ENCODE results near the gene NUAK1. TPM values are rescaled to one million over a fixed set of nuclear protein-coding genes. Genes with fewer than 3 reads are reported as not detected.

The NUAK1 gene
- polyA plus RNA-seq, 1 donor from 2014 or later, result 8.3 TPM

DNA sequence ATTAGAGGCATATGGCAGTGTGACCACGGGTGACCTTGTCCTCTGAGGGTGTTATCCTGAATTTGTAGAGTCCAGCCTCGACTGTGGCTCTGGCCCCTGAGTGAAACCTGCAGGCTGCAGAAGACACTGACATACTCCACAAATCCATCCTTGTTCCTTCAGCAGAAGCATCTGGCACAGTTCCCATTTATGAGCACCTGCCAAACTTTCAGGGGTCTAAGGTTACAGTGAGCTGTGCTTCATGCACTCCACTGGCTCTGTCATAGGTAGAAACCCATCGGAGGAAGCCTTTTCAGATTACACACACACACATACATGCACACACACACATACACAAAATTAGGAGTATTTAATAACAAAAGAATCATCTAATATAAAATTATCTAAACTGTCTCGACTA lies 13.6 kb upstream of the NUAK1 start:
- H4K20me1 ChIP-seq (ENCODE audit: insufficient read depth), result no peaks in the 10 kb centered on the region
- H3K4me3 ChIP-seq (ENCODE audit: low read length), result no peak overlapping the region
- H3K79me2 ChIP-seq (replicated peaks; ENCODE audit: insufficient read depth, low read length), result no peaks in the 10 kb centered on the region
- H3K9ac ChIP-seq (ENCODE audit: low read length), result no peak overlapping the region
- no peaks in the 10 kb centered on the region for H3F3A ChIP-seq (ENCODE audit: insufficient read depth, low read length, poor library complexity, severe bottlenecking)
- no peak overlapping the region for H3K4me2 ChIP-seq (ENCODE audit: low read length)
- H3K9me3 ChIP-seq (ENCODE audit: low read length), result no peaks in the 10 kb centered on the region
- TF ChIP-seq EP300 (conservative IDR thresholded peaks at IDR 0.05; ENCODE audit: poor library complexity, severe bottlenecking) (no peak), RAD21 (conservative IDR thresholded peaks at IDR 0.05) (no peak), MXI1 (conservative IDR thresholded peaks at IDR 0.05; ENCODE audit: poor library complexity, severe bottlenecking) (no peak), EZH2 (IDR thresholded peaks at IDR 0.05; ENCODE audit: borderline replicate concordance, insufficient read depth, low read length, poor library complexity, severe bottlenecking) (no peak)
- TF ChIP-seq, protein P1, sequence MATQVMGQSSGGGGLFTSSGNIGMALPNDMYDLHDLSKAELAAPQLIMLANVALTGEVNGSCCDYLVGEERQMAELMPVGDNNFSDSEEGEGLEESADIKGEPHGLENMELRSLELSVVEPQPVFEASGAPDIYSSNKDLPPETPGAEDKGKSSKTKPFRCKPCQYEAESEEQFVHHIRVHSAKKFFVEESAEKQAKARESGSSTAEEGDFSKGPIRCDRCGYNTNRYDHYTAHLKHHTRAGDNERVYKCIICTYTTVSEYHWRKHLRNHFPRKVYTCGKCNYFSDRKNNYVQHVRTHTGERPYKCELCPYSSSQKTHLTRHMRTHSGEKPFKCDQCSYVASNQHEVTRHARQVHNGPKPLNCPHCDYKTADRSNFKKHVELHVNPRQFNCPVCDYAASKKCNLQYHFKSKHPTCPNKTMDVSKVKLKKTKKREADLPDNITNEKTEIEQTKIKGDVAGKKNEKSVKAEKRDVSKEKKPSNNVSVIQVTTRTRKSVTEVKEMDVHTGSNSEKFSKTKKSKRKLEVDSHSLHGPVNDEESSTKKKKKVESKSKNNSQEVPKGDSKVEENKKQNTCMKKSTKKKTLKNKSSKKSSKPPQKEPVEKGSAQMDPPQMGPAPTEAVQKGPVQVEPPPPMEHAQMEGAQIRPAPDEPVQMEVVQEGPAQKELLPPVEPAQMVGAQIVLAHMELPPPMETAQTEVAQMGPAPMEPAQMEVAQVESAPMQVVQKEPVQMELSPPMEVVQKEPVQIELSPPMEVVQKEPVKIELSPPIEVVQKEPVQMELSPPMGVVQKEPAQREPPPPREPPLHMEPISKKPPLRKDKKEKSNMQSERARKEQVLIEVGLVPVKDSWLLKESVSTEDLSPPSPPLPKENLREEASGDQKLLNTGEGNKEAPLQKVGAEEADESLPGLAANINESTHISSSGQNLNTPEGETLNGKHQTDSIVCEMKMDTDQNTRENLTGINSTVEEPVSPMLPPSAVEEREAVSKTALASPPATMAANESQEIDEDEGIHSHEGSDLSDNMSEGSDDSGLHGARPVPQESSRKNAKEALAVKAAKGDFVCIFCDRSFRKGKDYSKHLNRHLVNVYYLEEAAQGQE (IDR thresholded peaks at IDR 0.05; ENCODE audit: borderline replicate concordance), result no peak
- H3K27me3 ChIP-seq (ENCODE audit: insufficient read depth, low read depth, low read length), result no peaks in the 10 kb centered on the region
- H2AFZ ChIP-seq (ENCODE audit: low read depth, low read length), result no peak overlapping the region
- no peak overlapping the region for H3K27ac ChIP-seq (ENCODE audit: low read length)
- H3K9me2 ChIP-seq (ENCODE audit: insufficient read depth, low read length), result no peaks in the 10 kb centered on the region
- H3K36me3 ChIP-seq (ENCODE audit: insufficient read depth, low read length), result no peaks in the 10 kb centered on the region

DNA sequence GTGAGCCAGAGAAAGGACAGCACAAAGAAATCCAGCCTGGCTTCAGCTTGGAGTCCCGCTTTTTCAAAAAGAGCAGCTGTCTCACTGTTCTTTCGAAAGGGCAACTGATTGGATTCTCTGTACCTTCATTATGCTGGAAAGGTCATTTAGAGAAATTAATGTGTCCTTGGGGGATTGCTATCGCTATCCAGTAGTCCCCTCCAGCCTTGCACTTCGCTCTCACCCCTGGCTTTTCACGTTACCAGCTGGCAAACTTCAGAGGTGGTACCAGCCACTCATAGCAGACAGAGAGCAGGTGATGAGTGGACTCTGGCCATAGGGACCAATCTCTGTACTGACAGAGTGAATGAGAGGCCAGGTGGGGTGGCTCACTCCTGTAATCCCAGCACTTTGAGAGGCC lies 11.8 kb upstream of the NUAK1 start:
- H3K27me3 ChIP-seq (ENCODE audit: insufficient read depth, low read depth, low read length), result no peaks in the 10 kb centered on the region
- no peak overlapping the region for H3K4me3 ChIP-seq (ENCODE audit: low read length)
- H3F3A ChIP-seq (ENCODE audit: insufficient read depth, low read length, poor library complexity, severe bottlenecking), result no peaks in the 10 kb centered on the region
- H3K36me3 ChIP-seq (ENCODE audit: insufficient read depth, low read length), result no peaks in the 10 kb centered on the region
- TF ChIP-seq, protein P2, sequence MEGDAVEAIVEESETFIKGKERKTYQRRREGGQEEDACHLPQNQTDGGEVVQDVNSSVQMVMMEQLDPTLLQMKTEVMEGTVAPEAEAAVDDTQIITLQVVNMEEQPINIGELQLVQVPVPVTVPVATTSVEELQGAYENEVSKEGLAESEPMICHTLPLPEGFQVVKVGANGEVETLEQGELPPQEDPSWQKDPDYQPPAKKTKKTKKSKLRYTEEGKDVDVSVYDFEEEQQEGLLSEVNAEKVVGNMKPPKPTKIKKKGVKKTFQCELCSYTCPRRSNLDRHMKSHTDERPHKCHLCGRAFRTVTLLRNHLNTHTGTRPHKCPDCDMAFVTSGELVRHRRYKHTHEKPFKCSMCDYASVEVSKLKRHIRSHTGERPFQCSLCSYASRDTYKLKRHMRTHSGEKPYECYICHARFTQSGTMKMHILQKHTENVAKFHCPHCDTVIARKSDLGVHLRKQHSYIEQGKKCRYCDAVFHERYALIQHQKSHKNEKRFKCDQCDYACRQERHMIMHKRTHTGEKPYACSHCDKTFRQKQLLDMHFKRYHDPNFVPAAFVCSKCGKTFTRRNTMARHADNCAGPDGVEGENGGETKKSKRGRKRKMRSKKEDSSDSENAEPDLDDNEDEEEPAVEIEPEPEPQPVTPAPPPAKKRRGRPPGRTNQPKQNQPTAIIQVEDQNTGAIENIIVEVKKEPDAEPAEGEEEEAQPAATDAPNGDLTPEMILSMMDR (IDR thresholded peaks at IDR 0.05; ENCODE audit: poor library complexity, severe bottlenecking), result no peak
- TF ChIP-seq EP300 (conservative IDR thresholded peaks at IDR 0.05; ENCODE audit: poor library complexity, severe bottlenecking), result no peak
- TF ChIP-seq, protein P1 (IDR thresholded peaks at IDR 0.05; ENCODE audit: borderline replicate concordance), result no peak
- TF ChIP-seq POLR2AphosphoS5 (IDR thresholded peaks at IDR 0.05), result no peak
- no peak overlapping the region for H2AFZ ChIP-seq (ENCODE audit: low read depth, low read length)
- no peaks in the 10 kb centered on the region for H3K79me2 ChIP-seq (replicated peaks; ENCODE audit: insufficient read depth, low read length)
- no peak overlapping the region for H3K4me2 ChIP-seq (ENCODE audit: low read length)
- H4K20me1 ChIP-seq (ENCODE audit: insufficient read depth), result no peaks in the 10 kb centered on the region
- no peak overlapping the region for H3K9ac ChIP-seq (ENCODE audit: low read length)
- no peak overlapping the region for H3K27ac ChIP-seq (ENCODE audit: low read length)
- H3K9me2 ChIP-seq (ENCODE audit: insufficient read depth, low read length), result no peaks in the 10 kb centered on the region
- H3K9me3 ChIP-seq (ENCODE audit: low read length), result no peaks in the 10 kb centered on the region
